GM19397 (cell line): ENCODE results near the gene PGA3.
"Not testable (repeated sequence)": the region's sequence is repeated elsewhere in the genome, so short reads cannot be mapped to it uniquely, and the experiment has no call there.

ENCODE experiments used
- ATAC-seq: cut with Tn5 transposase; IDR thresholded peaks from one replicate; pipeline ENCODE4 v1.9.1; 2021; ENCODE audit warnings: mild to moderate bottlenecking, moderate library complexity; ENCODE audit not compliant: unreplicated experiment

Gene PGA3

GRCh38 chr11:61204502-61205059 lies 1.3 kb downstream of the PGA3 start:
- not testable (repeated sequence) for ATAC-seq

GRCh38 chr11:61207636-61208310 lies 4.5 kb downstream of the PGA3 start:
- not testable (repeated sequence) for ATAC-seq

GRCh38 chr11:61210629-61211028 lies 7.3 kb downstream of the PGA3 start:
- ATAC-seq = not testable (repeated sequence)

- ATAC-seq = not testable (repeated sequence)
Measured at GRCh38 chr11:61211327-61211952, 8.1 kb downstream of the PGA3 start.

GRCh38 chr11:61212202-61212601 lies 8.9 kb downstream of the PGA3 start:
- not testable (repeated sequence) for ATAC-seq

GRCh38 chr11:61213711-61214324 lies 10.5 kb downstream of the PGA3 start:
- ATAC-seq = not testable (repeated sequence)

GRCh38 chr11:61218306-61218705 lies 15.0 kb downstream of the PGA3 start:
- ATAC-seq = not testable (repeated sequence)

- ATAC-seq = not testable (repeated sequence)
Measured at GRCh38 chr11:61219016-61219415, 15.7 kb downstream of the PGA3 start.

GRCh38 chr11:61222047-61222446 lies 18.7 kb downstream of the PGA3 start, which contains the start of gene PGA4:
TSS of gene PGA4 (plus strand) at chr11:61222347. CDS start at chr11:61222401, 54 bp downstream.
- ATAC-seq = not testable (repeated sequence)

- ATAC-seq = not testable (repeated sequence)
Measured at GRCh38 chr11:61222692-61223091, 19.4 kb downstream of the PGA3 start.

- not testable (repeated sequence) for ATAC-seq
Measured at GRCh38 chr11:61226457-61227137, 23.3 kb downstream of the PGA3 start.

GRCh38 chr11:61229458-61229857 lies 26.1 kb downstream of the PGA3 start:
- ATAC-seq = not testable (repeated sequence)

GRCh38 chr11:61231033-61231432 lies 27.7 kb downstream of the PGA3 start:
- not testable (repeated sequence) for ATAC-seq

GRCh38 chr11:61231585-61231984 lies 28.3 kb downstream of the PGA3 start:
- not testable (repeated sequence) for ATAC-seq

- ATAC-seq = not testable (repeated sequence)
Measured at GRCh38 chr11:61232548-61233145, 29.3 kb downstream of the PGA3 start.

- not testable (repeated sequence) for ATAC-seq
Measured at GRCh38 chr11:61237130-61237529, 33.8 kb downstream of the PGA3 start.

GRCh38 chr11:61240288-61240687 lies 37.0 kb downstream of the PGA3 start:
- not testable (repeated sequence) for ATAC-seq

GRCh38 chr11:61240875-61241274 lies 37.6 kb downstream of the PGA3 start, which contains the start of gene PGA5:
TSS of gene PGA5 (plus strand) at chr11:61241175. CDS start at chr11:61241227, 52 bp downstream.
- not testable (repeated sequence) for ATAC-seq

GRCh38 chr11:61241526-61241925 lies 38.2 kb downstream of the PGA3 start:
- ATAC-seq = not testable (repeated sequence)

- not testable (repeated sequence) for ATAC-seq
Measured at GRCh38 chr11:61245284-61245964, 42.1 kb downstream of the PGA3 start.
